Measurements from ENCODE around the gene ST7. TPM values are rescaled to one million over a fixed set of nuclear protein-coding genes. Genes with fewer than 3 reads are reported as not detected.

ST7 gene
- total RNA-seq, 1 experiment from 2014 or later, result 12.4 TPM

- no peak for DNase-seq (ENCODE audit: low spot score)
- no peak for TF ChIP-seq SOX15 (CRISPR knock-in tag; IDR thresholded peaks at IDR 0.05)
- TF ChIP-seq MYBL2 (CRISPR knock-in tag; IDR thresholded peaks at IDR 0.05), result no peak
- no peak for TF ChIP-seq CREB1 (CRISPR knock-in tag; IDR thresholded peaks at IDR 0.05)
- no peak for TF ChIP-seq MXD4 (CRISPR knock-in tag; IDR thresholded peaks at IDR 0.05; ENCODE audit: borderline replicate concordance)
- TF ChIP-seq ZBTB21 (CRISPR knock-in tag; IDR thresholded peaks at IDR 0.05; ENCODE audit: borderline replicate concordance), result no peak
- Mint-ChIP-seq H3K27me3 (ENCODE audit: low read depth) (no peaks in the 10 kb centered on the region), H3K36me3 (no peaks in the 10 kb centered on the region), H3K4me3 (no peak overlapping the region), H3K27ac (no peak overlapping the region), H3K4me1 (no peaks in the 10 kb centered on the region), H3K9me3 (no peaks in the 10 kb centered on the region)
- POLR2A ChIA-PET, result interaction anchor here (0.5 kb wide), 1 partner anchor 8 kb away, joined by 4 read pairs; no protein-coding TSS in a partner anchor
- CTCF ChIA-PET, result no interaction called here
- ATAC-seq, result no peak
These were observed 63.7 kb downstream of the ST7 start for GRCh38 chr7:117017017-117017451.

- CTCF ChIA-PET, result no interaction called here
- Mint-ChIP-seq H3K4me3 (no peak overlapping the region), H3K36me3 (no peaks in the 10 kb centered on the region), H3K27ac (no peak overlapping the region), H3K9me3 (no peaks in the 10 kb centered on the region), H3K27me3 (ENCODE audit: low read depth) (no peaks in the 10 kb centered on the region), H3K4me1 (no peaks in the 10 kb centered on the region)
- DNase-seq (ENCODE audit: low spot score) (no peak), ATAC-seq (no peak)
- POLR2A ChIA-PET, result no interaction called here
- TF ChIP-seq ZNF263 (CRISPR knock-in tag; IDR thresholded peaks at IDR 0.05; ENCODE audit: low read depth), result no peak
- TF ChIP-seq ZNF423 (CRISPR knock-in tag; IDR thresholded peaks at IDR 0.05), result no peak
- no peak for TF ChIP-seq ETV6 (CRISPR knock-in tag; IDR thresholded peaks at IDR 0.05)
- no peak for TF ChIP-seq CREB1 (CRISPR knock-in tag; IDR thresholded peaks at IDR 0.05)
- TF ChIP-seq FOXP4 (CRISPR knock-in tag; IDR thresholded peaks at IDR 0.05), result no peak
- TF ChIP-seq OVOL2 (CRISPR knock-in tag; IDR thresholded peaks at IDR 0.05; ENCODE audit: borderline replicate concordance), result no peak
- no peak for TF ChIP-seq ZNF232 (CRISPR knock-in tag; IDR thresholded peaks at IDR 0.05)
- TF ChIP-seq AFF4 (CRISPR knock-in tag; IDR thresholded peaks at IDR 0.05; ENCODE audit: borderline replicate concordance), result no peak
- no peak for TF ChIP-seq USF2 (CRISPR knock-in tag; IDR thresholded peaks at IDR 0.05)
- TF ChIP-seq ZNF138 (CRISPR knock-in tag; conservative IDR thresholded peaks at IDR 0.05), result no peak
- no peak for TF ChIP-seq PRDM15 (CRISPR knock-in tag; IDR thresholded peaks at IDR 0.05)
- no peak for TF ChIP-seq STAT6 (CRISPR knock-in tag; conservative IDR thresholded peaks at IDR 0.05; ENCODE audit: low read depth)
- TF ChIP-seq ERG (CRISPR knock-in tag; IDR thresholded peaks at IDR 0.05), result no peak
- TF ChIP-seq ZNF317 (CRISPR knock-in tag; IDR thresholded peaks at IDR 0.05; ENCODE audit: borderline replicate concordance, low read depth), result no peak
- no peak for TF ChIP-seq NFYB (CRISPR knock-in tag; conservative IDR thresholded peaks at IDR 0.05; ENCODE audit: low read depth)
These were observed 64.5 kb downstream of the ST7 start for GRCh38 chr7:117017702-117018266.

All from WTC11 (cell line).